ENCODE results near the gene LDLRAD4.

LDLRAD4 gene

GRCh38 chr18:13407484-13407883, 188.9 kb downstream of the LDLRAD4 start:
- Histone ChIP-seq H3K4me3 (ENCODE audit: low read length) (no peak overlapping the region), H3K36me3 (ENCODE audit: control insufficient read depth, insufficient read depth, low read length) (no peaks in the 10 kb centered on the region), H3K4me1 (ENCODE audit: control insufficient read depth, insufficient read depth, low read length) (no peaks in the 10 kb centered on the region), H3K27me3 (ENCODE audit: control insufficient read depth, insufficient read depth, low read length) (no peaks in the 10 kb centered on the region), H3K9me3 (ENCODE audit: control insufficient read depth, insufficient read depth, low read length) (no peaks in the 10 kb centered on the region), H3K27ac (ENCODE audit: low read length) (no peak overlapping the region)
- DNase-seq (ENCODE audit: low read depth, low spot score) = no peak
- WGBS (ENCODE audit: insufficient coverage, insufficient read length) = no CpG with 5 or more reads among the region's 4 CpGs

DNA sequence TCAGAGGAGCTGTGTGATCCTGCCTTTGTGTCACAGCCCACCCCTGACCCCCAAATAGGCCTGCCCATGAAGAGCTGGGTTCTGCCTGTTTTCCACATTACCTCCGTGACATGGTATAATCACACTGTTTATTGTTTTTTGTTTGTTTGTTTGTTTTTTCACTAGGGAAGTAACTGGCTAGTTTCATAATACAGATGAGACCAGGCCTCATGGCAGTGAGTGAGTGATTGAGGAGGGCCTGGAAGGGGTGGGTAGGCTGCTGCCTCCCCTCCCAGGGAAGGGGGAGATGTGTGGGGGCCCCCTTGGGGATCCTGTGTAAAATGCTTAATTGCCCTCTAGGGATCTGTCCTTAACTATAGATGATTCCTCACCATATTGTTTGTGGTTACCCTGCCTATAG, 190.5 kb downstream of the LDLRAD4 start:
- Histone ChIP-seq H3K4me3 (ENCODE audit: low read length) (no peak overlapping the region), H3K4me1 (ENCODE audit: control insufficient read depth, insufficient read depth, low read length) (no peaks in the 10 kb centered on the region), H3K9me3 (ENCODE audit: control insufficient read depth, insufficient read depth, low read length) (no peaks in the 10 kb centered on the region), H3K27me3 (ENCODE audit: control insufficient read depth, insufficient read depth, low read length) (no peaks in the 10 kb centered on the region), H3K27ac (ENCODE audit: low read length) (no peak overlapping the region), H3K36me3 (ENCODE audit: control insufficient read depth, insufficient read depth, low read length) (no peaks in the 10 kb centered on the region)
- WGBS (ENCODE audit: insufficient coverage, insufficient read length) = no CpG with 5 or more reads among the region's 1 CpG
- no peak for DNase-seq (ENCODE audit: low read depth, low spot score)

- H3K27ac ChIP-seq (ENCODE audit: low read length) = no peak overlapping the region
- no peak for DNase-seq (ENCODE audit: low read depth, low spot score)
- H3K27me3 ChIP-seq (ENCODE audit: control insufficient read depth, insufficient read depth, low read length) = no peaks in the 10 kb centered on the region
- no CpG with 5 or more reads among the region's 11 CpGs for WGBS (ENCODE audit: insufficient coverage, insufficient read length)
- no peaks in the 10 kb centered on the region for H3K4me1 ChIP-seq (ENCODE audit: control insufficient read depth, insufficient read depth, low read length)
- no peaks in the 10 kb centered on the region for H3K9me3 ChIP-seq (ENCODE audit: control insufficient read depth, insufficient read depth, low read length)
- no peak overlapping the region for H3K4me3 ChIP-seq (ENCODE audit: low read length)
- no peaks in the 10 kb centered on the region for H3K36me3 ChIP-seq (ENCODE audit: control insufficient read depth, insufficient read depth, low read length)
Measured at GRCh38 chr18:13409997-13410396, 191.4 kb downstream of the LDLRAD4 start.

DNA sequence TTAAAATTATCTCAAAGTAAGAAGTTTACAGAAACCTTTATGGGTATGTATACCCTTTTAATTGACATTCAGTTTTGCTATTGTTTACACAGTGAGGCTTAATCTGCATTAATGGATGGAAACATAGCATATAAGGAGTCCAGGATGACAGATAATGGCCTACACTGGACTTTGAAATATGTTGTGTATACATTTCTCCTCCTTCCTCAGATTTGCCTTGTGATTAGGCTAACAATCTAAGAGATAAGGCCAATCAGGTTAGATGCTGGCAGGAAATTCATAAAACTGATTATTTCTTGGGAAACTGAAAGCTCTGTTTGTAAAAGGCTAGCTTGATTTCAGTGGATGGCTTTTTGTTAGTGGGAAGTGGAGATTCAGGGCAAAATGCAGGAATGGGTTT, 191.9 kb downstream of the LDLRAD4 start:
- H3K36me3 ChIP-seq (ENCODE audit: control insufficient read depth, insufficient read depth, low read length) = no peaks in the 10 kb centered on the region
- H3K27ac ChIP-seq (ENCODE audit: low read length) = no peak overlapping the region
- DNase-seq (ENCODE audit: low read depth, low spot score) = no peak
- no peaks in the 10 kb centered on the region for H3K9me3 ChIP-seq (ENCODE audit: control insufficient read depth, insufficient read depth, low read length)
- no peaks in the 10 kb centered on the region for H3K27me3 ChIP-seq (ENCODE audit: control insufficient read depth, insufficient read depth, low read length)
- no peak overlapping the region for H3K4me3 ChIP-seq (ENCODE audit: low read length)
- H3K4me1 ChIP-seq (ENCODE audit: control insufficient read depth, insufficient read depth, low read length) = no peaks in the 10 kb centered on the region

- WGBS (ENCODE audit: insufficient coverage, insufficient read length) = no CpG with 5 or more reads among the region's 1 CpG
Measured at GRCh38 chr18:13412017-13412416, 193.5 kb downstream of the LDLRAD4 start.

GRCh38 chr18:13412901-13413300, 194.3 kb downstream of the LDLRAD4 start:
- no peak overlapping the region for H3K4me3 ChIP-seq (ENCODE audit: low read length)
- no CpG with 5 or more reads among the region's 8 CpGs for WGBS (ENCODE audit: insufficient coverage, insufficient read length)
- no peak for DNase-seq (ENCODE audit: low read depth, low spot score)
- H3K27ac ChIP-seq (ENCODE audit: low read length) = no peak overlapping the region
- no peaks in the 10 kb centered on the region for H3K27me3 ChIP-seq (ENCODE audit: control insufficient read depth, insufficient read depth, low read length)
- H3K4me1 ChIP-seq (ENCODE audit: control insufficient read depth, insufficient read depth, low read length) = no peaks in the 10 kb centered on the region
- H3K36me3 ChIP-seq (ENCODE audit: control insufficient read depth, insufficient read depth, low read length) = no peaks in the 10 kb centered on the region
- no peaks in the 10 kb centered on the region for H3K9me3 ChIP-seq (ENCODE audit: control insufficient read depth, insufficient read depth, low read length)

More at GRCh38 chr18:13412017-13412416, 193.5 kb downstream of the LDLRAD4 start:
- no peaks in the 10 kb centered on the region for H3K9me3 ChIP-seq (ENCODE audit: control insufficient read depth, insufficient read depth, low read length)
- no peaks in the 10 kb centered on the region for H3K4me1 ChIP-seq (ENCODE audit: control insufficient read depth, insufficient read depth, low read length)
- no peaks in the 10 kb centered on the region for H3K27me3 ChIP-seq (ENCODE audit: control insufficient read depth, insufficient read depth, low read length)
- no peaks in the 10 kb centered on the region for H3K36me3 ChIP-seq (ENCODE audit: control insufficient read depth, insufficient read depth, low read length)
- H3K27ac ChIP-seq (ENCODE audit: low read length) = no peak overlapping the region
- H3K4me3 ChIP-seq (ENCODE audit: low read length) = no peak overlapping the region
- DNase-seq (ENCODE audit: low read depth, low spot score) = no peak

DNA sequence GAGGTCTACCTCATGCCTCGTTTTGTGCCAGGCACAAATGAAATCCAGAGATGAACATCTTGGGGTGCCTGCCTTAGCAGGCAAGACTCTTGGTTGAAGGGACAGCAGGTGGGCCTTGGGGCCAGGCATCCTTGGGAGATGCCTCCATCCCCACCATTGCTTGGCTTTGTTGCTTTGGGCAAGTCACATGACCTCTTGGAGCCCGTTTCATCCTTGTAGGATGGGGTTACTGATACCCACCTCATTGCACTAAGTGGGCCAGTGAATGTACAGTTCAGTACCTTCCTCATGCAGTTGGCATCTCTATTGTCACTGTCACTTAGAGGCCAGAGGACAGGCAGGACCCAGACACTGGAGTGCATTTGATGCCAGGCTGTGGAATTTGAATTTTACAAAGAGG, 195.5 kb downstream of the LDLRAD4 start:
- no peak overlapping the region for H3K27ac ChIP-seq (ENCODE audit: low read length)
- H3K36me3 ChIP-seq (ENCODE audit: control insufficient read depth, insufficient read depth, low read length) = no peaks in the 10 kb centered on the region
- no peaks in the 10 kb centered on the region for H3K4me1 ChIP-seq (ENCODE audit: control insufficient read depth, insufficient read depth, low read length)
- no peaks in the 10 kb centered on the region for H3K9me3 ChIP-seq (ENCODE audit: control insufficient read depth, insufficient read depth, low read length)
- no CpG with 5 or more reads among the region's 2 CpGs for whole genome bisulfite sequencing (ENCODE audit: insufficient coverage, insufficient read length)
- DNase-seq (ENCODE audit: low read depth, low spot score) = no peak
- no peak overlapping the region for H3K4me3 ChIP-seq (ENCODE audit: low read length)
- no peaks in the 10 kb centered on the region for H3K27me3 ChIP-seq (ENCODE audit: control insufficient read depth, insufficient read depth, low read length)

DNA sequence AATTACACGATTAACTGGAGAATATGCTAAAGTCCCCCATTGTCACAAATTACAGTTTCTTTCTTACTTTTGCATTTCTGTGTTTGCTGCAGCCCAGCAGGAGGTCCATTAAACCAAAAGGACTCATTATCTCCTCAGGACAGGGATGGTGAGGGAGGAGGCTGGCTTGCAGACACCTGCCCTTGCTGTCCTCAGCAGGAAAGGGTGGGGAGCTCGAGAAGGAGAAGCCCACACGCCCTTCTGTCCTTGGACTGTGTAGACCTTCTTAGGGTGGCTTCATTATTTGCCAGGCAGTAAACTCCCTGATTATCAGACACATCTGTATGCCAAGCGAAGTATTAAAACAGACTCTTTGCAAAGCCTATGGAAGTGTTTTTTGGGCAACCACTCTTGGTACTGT, 196.0 kb downstream of the LDLRAD4 start:
- no CpG with 5 or more reads among the region's 4 CpGs for WGBS (ENCODE audit: insufficient coverage, insufficient read length)
- H3K36me3 ChIP-seq (ENCODE audit: control insufficient read depth, insufficient read depth, low read length) = no peaks in the 10 kb centered on the region
- H3K4me1 ChIP-seq (ENCODE audit: control insufficient read depth, insufficient read depth, low read length) = no peaks in the 10 kb centered on the region
- no peaks in the 10 kb centered on the region for H3K27me3 ChIP-seq (ENCODE audit: control insufficient read depth, insufficient read depth, low read length)
- no peaks in the 10 kb centered on the region for H3K9me3 ChIP-seq (ENCODE audit: control insufficient read depth, insufficient read depth, low read length)
- H3K27ac ChIP-seq (ENCODE audit: low read length) = no peak overlapping the region
- DNase-seq (ENCODE audit: low read depth, low spot score) = no peak
- no peak overlapping the region for H3K4me3 ChIP-seq (ENCODE audit: low read length)

- Histone ChIP-seq H3K4me1 (ENCODE audit: control insufficient read depth, insufficient read depth, low read length) (no peaks in the 10 kb centered on the region), H3K27me3 (ENCODE audit: control insufficient read depth, insufficient read depth, low read length) (no peaks in the 10 kb centered on the region), H3K9me3 (ENCODE audit: control insufficient read depth, insufficient read depth, low read length) (no peaks in the 10 kb centered on the region), H3K36me3 (ENCODE audit: control insufficient read depth, insufficient read depth, low read length) (no peaks in the 10 kb centered on the region), H3K27ac (ENCODE audit: low read length) (no peak overlapping the region), H3K4me3 (ENCODE audit: low read length) (no peak overlapping the region; the same call in 1 of the 2 replicates)
- DNase-seq (ENCODE audit: low read depth, low spot score) = no peak
- WGBS (ENCODE audit: insufficient coverage, insufficient read length) = no CpG with 5 or more reads among the region's 12 CpGs
Measured at GRCh38 chr18:13415736-13416135, 197.2 kb downstream of the LDLRAD4 start.

- H3K27ac ChIP-seq (ENCODE audit: low read length) = no peak overlapping the region
- H3K36me3 ChIP-seq (ENCODE audit: control insufficient read depth, insufficient read depth, low read length) = no peaks in the 10 kb centered on the region
- WGBS (ENCODE audit: insufficient coverage, insufficient read length) = no CpG with 5 or more reads among the region's 7 CpGs
- DNase-seq (ENCODE audit: low read depth, low spot score) = no peak
- no peak overlapping the region for H3K4me3 ChIP-seq (ENCODE audit: low read length)
- no peaks in the 10 kb centered on the region for H3K27me3 ChIP-seq (ENCODE audit: control insufficient read depth, insufficient read depth, low read length)
- H3K4me1 ChIP-seq (ENCODE audit: control insufficient read depth, insufficient read depth, low read length) = no peaks in the 10 kb centered on the region
- no peaks in the 10 kb centered on the region for H3K9me3 ChIP-seq (ENCODE audit: control insufficient read depth, insufficient read depth, low read length)
Measured at GRCh38 chr18:13416208-13416607, 197.6 kb downstream of the LDLRAD4 start.

- no peak overlapping the region for H3K27ac ChIP-seq (ENCODE audit: low read length)
- no peaks in the 10 kb centered on the region for H3K36me3 ChIP-seq (ENCODE audit: control insufficient read depth, insufficient read depth, low read length)
- H3K4me3 ChIP-seq (ENCODE audit: low read length) = no peak overlapping the region
- no peaks in the 10 kb centered on the region for H3K4me1 ChIP-seq (ENCODE audit: control insufficient read depth, insufficient read depth, low read length)
- no CpG with 5 or more reads among the region's 3 CpGs for WGBS (ENCODE audit: insufficient coverage, insufficient read length)
- no peaks in the 10 kb centered on the region for H3K27me3 ChIP-seq (ENCODE audit: control insufficient read depth, insufficient read depth, low read length)
- no peaks in the 10 kb centered on the region for H3K9me3 ChIP-seq (ENCODE audit: control insufficient read depth, insufficient read depth, low read length)
- DNase-seq (ENCODE audit: low read depth, low spot score) = no peak
Measured at GRCh38 chr18:13416848-13417247, 198.3 kb downstream of the LDLRAD4 start.
